Endothelial cell of umbilical vein (primary cell): Measurements from ENCODE around the gene WEE2. TPM values are rescaled to one million over a fixed set of nuclear protein-coding genes. Genes with fewer than 3 reads are reported as not detected.

Experiments used
- BruUV-seq: library from RNA; stranded (reverse); fragments of 400-500 nt; replicated peaks from 2 replicates; lab custom pipeline; 2021; lab: Mats Ljungman, UMichigan
- CTCF ChIA-PET: fragments of 300-600, 350-600 bp; sonication (Branson Sonifier 250); formaldehyde crosslinking; loops from one replicate; lab custom pipeline; 2021; ENCODE audit warnings: antibody characterized with exemption, inconsistent platforms; lab: Charles Lee
- POLR2A ChIA-PET: fragments of 300-600, 350-600 bp; sonication (Branson Sonifier 250); formaldehyde crosslinking; loops from one replicate; lab custom pipeline; 2021; ENCODE audit warnings: antibody characterized with exemption, inconsistent platforms; lab: Charles Lee
- DNase-seq: peaks from one replicate; pipeline ENCODE4 v3.0.0-alpha.2; 2011; ENCODE audit warnings: low read depth, low spot score
- FAIRE-seq: peaks from 2 replicates; lab custom pipeline; 2011; peaks lifted over from hg19 to GRCh38; lab: Jason Lieb, UNC
- H2AFZ ChIP-seq: 2 replicates; pipeline ENCODE4 v1.6.0; 2012; ENCODE audit warnings: low read depth, low read length, control low read depth, inconsistent platforms
- H3K27ac ChIP-seq: 2 replicates; pipeline ENCODE4 v1.5.1; 2011; ENCODE audit warnings: low read depth, mild to moderate bottlenecking, control low read depth, low read length, moderate library complexity; ENCODE audit not compliant: insufficient read depth
- H3K27me3 ChIP-seq, 2 experiments: 2 replicates each; pipeline versions ENCODE4 v1.6.0 to v1.6.1; 2011; ENCODE audit warnings: low read length in 2 of 2, mixed read lengths in 1 of 2; ENCODE audit not compliant: control insufficient read depth in 2 of 2, insufficient read depth in 2 of 2
- H3K36me3 ChIP-seq, 2 experiments: 2 replicates in 1 of 2; 3 replicates in 1 of 2; pipeline ENCODE4 v1.5.1; 2011; ENCODE audit warnings: low read length in 2 of 2, mild to moderate bottlenecking in 1 of 2, moderate library complexity in 1 of 2; ENCODE audit not compliant: control insufficient read depth in 2 of 2, insufficient read depth in 2 of 2; ENCODE audit errors: extremely low read depth in 1 of 2
- H3K4me1 ChIP-seq: 3 replicates; pipeline ENCODE4 v1.5.1; 2011; ENCODE audit warnings: mild to moderate bottlenecking, low read length; ENCODE audit not compliant: control insufficient read depth, insufficient read depth; ENCODE audit errors: extremely low read depth
- H3K4me2 ChIP-seq: 2 replicates; pipeline ENCODE4 v1.6.1; 2011; ENCODE audit warnings: low read length, control low read depth, mixed read lengths; ENCODE audit not compliant: insufficient read depth
- H3K4me3 ChIP-seq, 3 experiments: fragments of 200-600 bp in 1 of 3; sonication (generic), shearing (Covaris generic) in 1 of 3; replicated peaks in 1 of 3; 2 replicates each; pipeline ENCODE4 v1.5.1; 2011 to 2016; ENCODE audit warnings: control low read depth in 3 of 3, low read length in 3 of 3, mild to moderate bottlenecking in 2 of 3, inconsistent platforms in 1 of 3, low read depth in 1 of 3, moderate library complexity in 1 of 3; ENCODE audit not compliant: insufficient read depth in 1 of 3
- H3K79me2 ChIP-seq: 2 replicates; pipeline ENCODE4 v1.6.0; 2012; ENCODE audit warnings: low read length, inconsistent platforms; ENCODE audit not compliant: control insufficient read depth, insufficient read depth
- H3K9ac ChIP-seq: replicated peaks from 2 replicates; pipeline ENCODE3; 2011; ENCODE audit warnings: low read length, control low read depth; ENCODE audit not compliant: insufficient read depth; ENCODE audit errors: extremely low read depth
- H3K9me1 ChIP-seq: replicated peaks from 3 replicates; pipeline ENCODE4 v1.6.0; 2011; ENCODE audit warnings: mild to moderate bottlenecking, low read length; ENCODE audit not compliant: control insufficient read depth, insufficient read depth; ENCODE audit errors: extremely low read depth
- H3K9me3 ChIP-seq: replicated peaks from 2 replicates; pipeline ENCODE4 v1.5.1; 2012; ENCODE audit warnings: low read length, inconsistent platforms; ENCODE audit not compliant: control insufficient read depth, insufficient read depth
- H4K20me1 ChIP-seq: replicated peaks from 2 replicates; pipeline ENCODE3; 2011; ENCODE audit warnings: mild to moderate bottlenecking, low read length; ENCODE audit not compliant: control insufficient read depth, insufficient read depth; ENCODE audit errors: extremely low read depth
- CTCF ChIP-seq, 2 donors: IDR thresholded peaks; 1 replicate in 1 of 2; 2 replicates in 1 of 2; pipeline ENCODE4 v1.5.1; 2011; ENCODE audit warnings: low read length in 2 of 2, mild to moderate bottlenecking in 2 of 2, moderate library complexity in 2 of 2, control low read depth in 1 of 2, inconsistent platforms in 1 of 2, low read depth in 1 of 2; ENCODE audit not compliant: insufficient read depth in 1 of 2; ENCODE audit errors: extremely low read depth in 1 of 2
- EZH2 ChIP-seq: IDR thresholded peaks from 2 replicates; pipeline ENCODE4 v1.6.1; 2012; ENCODE audit warnings: borderline replicate concordance, low read depth, mild to moderate bottlenecking, moderate library complexity, low read length, inconsistent platforms; ENCODE audit not compliant: severe bottlenecking
- FOS ChIP-seq: IDR thresholded peaks from 2 replicates; pipeline ENCODE4 v1.6.1; 2011; ENCODE audit warnings: mild to moderate bottlenecking, low read length, moderate library complexity, borderline replicate concordance; ENCODE audit not compliant: insufficient read depth
- GATA2 ChIP-seq: IDR thresholded peaks from 2 replicates; pipeline ENCODE4 v1.7.0; 2011; ENCODE audit warnings: low read depth, mild to moderate bottlenecking, moderate library complexity, mixed read lengths, low read length; ENCODE audit not compliant: insufficient read length, insufficient read depth
- JUN ChIP-seq: IDR thresholded peaks from 2 replicates; pipeline ENCODE4 v1.6.1; 2011; ENCODE audit warnings: borderline replicate concordance, low read depth; ENCODE audit not compliant: insufficient read length, insufficient read depth
- MYC ChIP-seq: IDR thresholded peaks from one replicate; pipeline ENCODE4 v1.6.1; 2011; ENCODE audit warnings: mild to moderate bottlenecking, low read depth, low read length
- POLR2A ChIP-seq: IDR thresholded peaks from 2 replicates; pipeline ENCODE4 v1.6.1; 2012; ENCODE audit warnings: low read depth, mild to moderate bottlenecking, control low read depth, low read length
- POLR2AphosphoS5 ChIP-seq: IDR thresholded peaks from 2 replicates; pipeline ENCODE4 v1.6.1; 2012; ENCODE audit warnings: low read depth, mild to moderate bottlenecking, control low read depth, low read length, moderate library complexity; ENCODE audit not compliant: insufficient read depth
- dilution Hi-C: fragments of 300-500 bp; cut with MboI; formaldehyde crosslinking; loops from one replicate; pipeline ENCODE4 v1.15.0; 2019; ENCODE audit warnings: low sequenced_read_pairs; ENCODE audit not compliant: extremely low pct_ligation_motif_present
- intact Hi-C: fragments of 100-400 bp; cut with micrococcal nuclease; formaldehyde crosslinking; loops from one replicate; pipeline ENCODE4 v1.10.0; 2022
- polyA plus RNA-seq, 4 experiments: library from polyadenylated mRNA; depleted of rRNA in 3 of 4; stranded (reverse) in 3 of 4; unstranded in 1 of 4; fragments of >200 nt; gene quantifications; 2 replicates each; pipeline versions ENCODE4 v1.2.1 to v1.2.3, GENCODE V29; 2011 to 2012; ENCODE audit warnings: missing spikeins in 1 of 4
- total RNA-seq: library from RNA; stranded (reverse); gene quantifications from 2 replicates; pipeline ENCODE4 v1.2.3, GENCODE V29; 2021
- TF ChIP-seq, protein P1 (sequence below): IDR thresholded peaks from 2 replicates; pipeline ENCODE4 v1.6.1; 2011; ENCODE audit not compliant: insufficient read depth, insufficient read length

Gene WEE2
- total and polyA plus RNA-seq, 2 donors (not counting 3 experiments of a cell fraction or from before 2014, with no cell fraction given) = not detected

DNA sequence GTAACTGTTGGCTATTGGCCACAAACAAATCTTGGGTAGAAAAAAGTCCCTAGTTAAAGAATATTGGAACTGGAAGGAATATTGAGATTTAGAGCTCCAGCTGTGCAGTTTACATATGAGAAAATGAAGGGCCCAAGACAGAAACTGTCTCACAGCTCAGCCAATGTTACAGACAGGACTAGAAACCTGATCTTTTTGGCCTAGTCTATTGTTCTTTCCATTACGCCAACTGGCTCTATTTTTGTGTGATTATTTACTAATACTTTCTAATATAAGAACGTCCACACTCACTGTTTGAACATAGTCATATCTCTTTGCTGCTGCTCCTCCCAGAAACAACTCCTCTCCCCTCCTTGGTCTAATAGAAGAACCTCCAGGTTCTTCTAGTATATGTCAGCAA is 1.2 kb downstream of the WEE2 start:
- H3K27ac ChIP-seq = no peak overlapping the region
- H3K9me3 ChIP-seq = no peaks in the 10 kb centered on the region
- H3K9me1 ChIP-seq = no peaks in the 10 kb centered on the region
- no peaks in the 10 kb centered on the region for H3K79me2 ChIP-seq
- DNase-seq (no peak), FAIRE-seq (no peak)
- intact Hi-C loops (no loop called here), dilution Hi-C loops (no loop called here)
- peaks cover 12 to 13% of the 10 kb centered on the region in 2 experiments for H3K27me3 ChIP-seq
- H3K4me3 ChIP-seq = no peak overlapping the region
- ChIA-PET CTCF (interaction anchor here (1.3 to 3.9 kb wide), 6 partner anchors 8 to 76 kb away, joined by 3 to 36 read pairs (median 6); partner anchors contain the start of gene DENND11), POLR2A (no interaction called here)
- H3K4me2 ChIP-seq = no peak overlapping the region
- no TSS peak for BruUV-seq
- TF ChIP-seq EZH2 = no peak
- no peak for TF ChIP-seq CTCF (IDR thresholded peaks at IDR 0.05; ENCODE audit: extremely low read depth in 1 of 2, insufficient read depth in 1 of 2, low read depth in 1 of 2, low read length in 2 of 2)
- no peak for TF ChIP-seq FOS
- TF ChIP-seq POLR2A = no peak
- TF ChIP-seq, protein P1, sequence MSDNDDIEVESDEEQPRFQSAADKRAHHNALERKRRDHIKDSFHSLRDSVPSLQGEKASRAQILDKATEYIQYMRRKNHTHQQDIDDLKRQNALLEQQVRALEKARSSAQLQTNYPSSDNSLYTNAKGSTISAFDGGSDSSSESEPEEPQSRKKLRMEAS = no peak
- TF ChIP-seq MYC = no peak
- TF ChIP-seq POLR2AphosphoS5 = no peak
- TF ChIP-seq JUN = no peak
- no peak for TF ChIP-seq GATA2
- H3K4me1 ChIP-seq = no peaks in the 10 kb centered on the region
- no peak overlapping the region for H2AFZ ChIP-seq
- H3K36me3 ChIP-seq = no peaks in the 10 kb centered on the region
- H4K20me1 ChIP-seq = no peaks in the 10 kb centered on the region
- no peak overlapping the region for H3K9ac ChIP-seq
